Hepatocyte (in vitro differentiated cells): ENCODE results near the gene ZNF280D. TPM values are rescaled to one million over a fixed set of nuclear protein-coding genes. Genes with fewer than 3 reads are reported as not detected.

Experiments
- DNase-seq: peaks from one replicate; pipeline ENCODE4 v3.0.0-alpha.2; 2016; ENCODE audit warnings: low spot score
- H2AFZ ChIP-seq: fragments of 200-600 bp; sonication (generic); 2 replicates; pipeline ENCODE4 v1.6.0; 2016; ENCODE audit warnings: antibody characterized with exemption, mild to moderate bottlenecking
- H3K27ac ChIP-seq: fragments of 200-600 bp; sonication (generic); 2 replicates; pipeline ENCODE4 v1.5.1; 2016; ENCODE audit warnings: mild to moderate bottlenecking
- H3K27me3 ChIP-seq: fragments of 200-600 bp; sonication (generic); 2 replicates; pipeline ENCODE4 v1.6.1; 2016
- H3K36me3 ChIP-seq: fragments of 200-600 bp; sonication (generic); replicated peaks from 2 replicates; pipeline ENCODE4 v1.5.1; 2016; ENCODE audit warnings: low read depth; ENCODE audit not compliant: insufficient read depth
- H3K4me1 ChIP-seq: fragments of 200-600 bp; sonication (generic); 2 replicates; pipeline ENCODE4 v1.5.1; 2016; ENCODE audit warnings: mild to moderate bottlenecking, moderate library complexity; ENCODE audit not compliant: insufficient read depth
- H3K4me2 ChIP-seq: fragments of 200-600 bp; sonication (generic); 2 replicates; pipeline ENCODE4 v1.6.0; 2016
- H3K4me3 ChIP-seq: fragments of 200-600 bp; sonication (generic); 2 replicates; pipeline ENCODE4 v1.5.1; 2016; ENCODE audit warnings: mild to moderate bottlenecking
- H3K79me2 ChIP-seq: fragments of 200-600 bp; sonication (generic); 2 replicates; pipeline ENCODE4 v1.6.0; 2017; ENCODE audit warnings: mild to moderate bottlenecking
- H3K9me2 ChIP-seq: fragments of 200-600 bp; sonication (generic); replicated peaks from 2 replicates; pipeline ENCODE4 v1.6.0; 2017; ENCODE audit warnings: mild to moderate bottlenecking; ENCODE audit not compliant: insufficient read depth
- H3K9me3 ChIP-seq: fragments of 200-600 bp; sonication (generic); 2 replicates; pipeline ENCODE4 v1.5.1; 2016; ENCODE audit warnings: low read depth, mild to moderate bottlenecking
- H4K20me1 ChIP-seq: fragments of 200-600 bp; sonication (generic); 2 replicates; pipeline ENCODE4 v1.6.0; 2016; ENCODE audit warnings: mild to moderate bottlenecking; ENCODE audit not compliant: insufficient read depth, poor library complexity, severe bottlenecking
- EZH2 ChIP-seq: fragments of 200-600 bp; sonication (generic); IDR thresholded peaks from 2 replicates; pipeline ENCODE4 v1.6.1; 2016; ENCODE audit warnings: antibody characterized with exemption, mild to moderate bottlenecking, borderline replicate concordance
- EZH2phosphoT487 ChIP-seq: fragments of 200-600 bp; sonication (generic); IDR thresholded peaks from one replicate; pipeline ENCODE4 v1.6.1; 2018; ENCODE audit warnings: antibody characterized with exemption, mild to moderate bottlenecking, low read depth, moderate library complexity; ENCODE audit not compliant: unreplicated experiment, severe bottlenecking
- WGBS: methylation state at CpG from one replicate; pipeline ENCODE4 v1.1.6; 2016; ENCODE audit warnings: low lambda C conversion rate; ENCODE audit errors: missing lambda C conversion rate; 5-methylcytosine and 5-hydroxymethylcytosine counted together
- polyA plus RNA-seq: library from polyadenylated mRNA; unstranded; fragments of >200 nt; fragmentation: Nextera tagmentation; extraction: Ambion mirVana; gene quantifications from 2 replicates; pipeline ENCODE4 v1.2.1, GENCODE V29; 2016
- total RNA-seq: library from RNA; depleted of rRNA; stranded (reverse); fragments of >200 nt; gene quantifications from 2 replicates; pipeline ENCODE4 v1.2.3, GENCODE V29; 2014
- TF ChIP-seq, protein P1 (sequence below): fragments of 200-600 bp; sonication (generic); IDR thresholded peaks from 2 replicates; pipeline ENCODE4 v1.5.1; 2016; ENCODE audit warnings: antibody characterized with exemption, mild to moderate bottlenecking; ENCODE audit not compliant: poor library complexity

ZNF280D gene
- total and polyA plus RNA-seq, 2 experiments from 2014 or later: 0.54 to 0.87 TPM

DNA sequence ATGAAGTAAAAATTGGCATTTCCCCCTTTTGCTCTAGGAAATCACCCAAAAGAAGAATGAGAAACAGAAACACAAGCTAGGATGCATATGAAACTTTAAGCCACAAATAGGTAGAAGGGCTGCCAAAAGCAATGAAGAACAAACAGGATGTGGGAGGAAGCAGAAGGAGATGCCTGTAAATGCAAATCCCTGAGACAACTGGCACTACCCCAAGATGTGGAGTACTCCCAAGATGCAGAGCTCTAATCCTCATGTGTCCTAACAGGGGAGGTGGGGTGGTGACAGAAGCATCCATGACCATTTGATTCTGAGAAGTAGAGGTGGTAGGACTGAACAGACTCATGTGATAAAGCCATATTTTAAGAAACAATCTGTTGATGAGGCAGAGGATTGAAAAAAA lies 31.9 kb upstream of the ZNF280D start:
- Histone ChIP-seq H3K79me2 (no peaks in the 10 kb centered on the region), H3K4me2 (no peak overlapping the region), H3K27me3 (no peaks in the 10 kb centered on the region), H2AFZ (no peak overlapping the region), H3K4me3 (no peak overlapping the region), H3K36me3 (no peaks in the 10 kb centered on the region), H3K9me2 (no peaks in the 10 kb centered on the region), H3K27ac (no peak overlapping the region), H3K4me1 (peaks cover 17% of the 10 kb centered on the region), H4K20me1 (no peaks in the 10 kb centered on the region), H3K9me3 (no peaks in the 10 kb centered on the region)
- peak; percentile 13 for DNase-seq
- no peak for TF ChIP-seq EZH2phosphoT487
- no peak for TF ChIP-seq EZH2
- TF ChIP-seq, protein P1, sequence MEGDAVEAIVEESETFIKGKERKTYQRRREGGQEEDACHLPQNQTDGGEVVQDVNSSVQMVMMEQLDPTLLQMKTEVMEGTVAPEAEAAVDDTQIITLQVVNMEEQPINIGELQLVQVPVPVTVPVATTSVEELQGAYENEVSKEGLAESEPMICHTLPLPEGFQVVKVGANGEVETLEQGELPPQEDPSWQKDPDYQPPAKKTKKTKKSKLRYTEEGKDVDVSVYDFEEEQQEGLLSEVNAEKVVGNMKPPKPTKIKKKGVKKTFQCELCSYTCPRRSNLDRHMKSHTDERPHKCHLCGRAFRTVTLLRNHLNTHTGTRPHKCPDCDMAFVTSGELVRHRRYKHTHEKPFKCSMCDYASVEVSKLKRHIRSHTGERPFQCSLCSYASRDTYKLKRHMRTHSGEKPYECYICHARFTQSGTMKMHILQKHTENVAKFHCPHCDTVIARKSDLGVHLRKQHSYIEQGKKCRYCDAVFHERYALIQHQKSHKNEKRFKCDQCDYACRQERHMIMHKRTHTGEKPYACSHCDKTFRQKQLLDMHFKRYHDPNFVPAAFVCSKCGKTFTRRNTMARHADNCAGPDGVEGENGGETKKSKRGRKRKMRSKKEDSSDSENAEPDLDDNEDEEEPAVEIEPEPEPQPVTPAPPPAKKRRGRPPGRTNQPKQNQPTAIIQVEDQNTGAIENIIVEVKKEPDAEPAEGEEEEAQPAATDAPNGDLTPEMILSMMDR: no peak

- Histone ChIP-seq H3K36me3 (no peaks in the 10 kb centered on the region), H3K4me3 (no peak overlapping the region), H2AFZ (no peak overlapping the region), H3K9me2 (no peaks in the 10 kb centered on the region), H3K27ac (no peak overlapping the region), H4K20me1 (no peaks in the 10 kb centered on the region), H3K4me1 (peaks cover 24% of the 10 kb centered on the region), H3K4me2 (peak overlapping the region; percentile 44), H3K79me2 (no peaks in the 10 kb centered on the region), H3K9me3 (no peaks in the 10 kb centered on the region), H3K27me3 (no peaks in the 10 kb centered on the region)
- TF ChIP-seq, protein P1: no peak
- no peak for TF ChIP-seq EZH2
- no peak for TF ChIP-seq EZH2phosphoT487
- DNase-seq: no peak
- WGBS: 65% methylated on average over 1 of the region's 1 CpG
Measured at GRCh38 chr15:56763141-56763895, 30.0 kb upstream of the ZNF280D start.

GRCh38 chr15:56760186-56760585 lies 26.9 kb upstream of the ZNF280D start:
- Histone ChIP-seq H3K36me3 (no peaks in the 10 kb centered on the region), H3K9me3 (no peaks in the 10 kb centered on the region), H3K9me2 (no peaks in the 10 kb centered on the region), H3K79me2 (no peaks in the 10 kb centered on the region), H3K4me3 (no peak overlapping the region), H4K20me1 (no peaks in the 10 kb centered on the region), H3K27ac (no peak overlapping the region), H3K4me1 (peaks cover 19% of the 10 kb centered on the region), H3K4me2 (no peak overlapping the region), H2AFZ (no peak overlapping the region), H3K27me3 (no peaks in the 10 kb centered on the region)
- DNase-seq: peak; percentile 39
- no peak for TF ChIP-seq EZH2
- TF ChIP-seq EZH2phosphoT487: peak; percentile 82

DNA sequence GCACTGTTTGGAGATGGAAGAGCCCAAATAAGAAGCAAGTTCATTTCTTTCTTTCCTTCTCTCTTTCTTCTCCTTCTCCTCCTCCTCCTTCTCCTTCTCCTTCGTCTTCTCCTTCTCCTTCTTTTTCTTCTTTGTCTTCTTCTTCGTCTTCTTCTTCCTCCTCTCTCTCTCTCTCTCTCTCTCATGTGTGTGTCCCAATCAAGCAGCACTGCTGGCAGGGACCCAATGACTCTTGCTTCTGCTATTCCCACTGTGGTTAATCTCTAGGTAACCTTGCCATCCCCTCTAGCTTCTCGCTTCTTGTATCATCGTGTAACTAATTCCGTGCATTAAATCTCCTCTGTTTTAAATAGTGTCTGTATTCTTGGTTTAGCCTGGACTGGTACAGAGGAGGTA lies 26.1 kb upstream of the ZNF280D start:
- Histone ChIP-seq H3K27ac (peak overlapping the region; percentile 0), H3K4me3 (no peak overlapping the region), H3K4me2 (no peak overlapping the region), H3K36me3 (no peaks in the 10 kb centered on the region), H3K9me2 (no peaks in the 10 kb centered on the region), H3K4me1 (peaks cover 18% of the 10 kb centered on the region), H4K20me1 (no peaks in the 10 kb centered on the region), H2AFZ (no peak overlapping the region), H3K79me2 (no peaks in the 10 kb centered on the region), H3K27me3 (no peaks in the 10 kb centered on the region), H3K9me3 (no peaks in the 10 kb centered on the region)
- WGBS: 75% methylated on average over 4 of the region's 5 CpGs
- no peak for DNase-seq
- TF ChIP-seq EZH2: no peak
- TF ChIP-seq, protein P1: no peak
